Measurements from ENCODE around the gene MOCS3. TPM values are rescaled to one million over a fixed set of nuclear protein-coding genes. Genes with fewer than 3 reads are reported as not detected.

Gene MOCS3
- total and polyA plus RNA-seq, 7 donors = 1.2 to 3.9 (median 3.6) TPM

- 79 to 84% methylated on average over 9 of the region's 9 CpGs for WGBS, 2 donors
- no peaks in the 10 kb centered on the region for H3K36me3 ChIP-seq
- no peak overlapping the region for H3K4me3 ChIP-seq
- intact Hi-C loops (cut with DNase I) = no loop called here
- no peak overlapping the region for H3K27ac ChIP-seq
- H3K9me3 ChIP-seq = no peaks in the 10 kb centered on the region
- DNase-seq = no peak
- H3K27me3 ChIP-seq = no peaks in the 10 kb centered on the region
- no peaks in the 10 kb centered on the region for H3K4me1 ChIP-seq
- TF ChIP-seq POLR2A (IDR thresholded peaks at IDR 0.05) (no peak), POLR2AphosphoS5 (IDR thresholded peaks at IDR 0.05) (no peak), CTCF (IDR thresholded peaks at IDR 0.05) (no peak), EP300 (IDR thresholded peaks at IDR 0.05) (no peak)
Measured at GRCh38 chr20:50968289-50968688, 9.7 kb downstream of the MOCS3 start.

GRCh38 chr20:50969435-50969834 lies 10.8 kb downstream of the MOCS3 start:
- no peak for TF ChIP-seq CTCF (IDR thresholded peaks at IDR 0.05)
- TF ChIP-seq POLR2AphosphoS5 (IDR thresholded peaks at IDR 0.05) = no peak
- no peak for TF ChIP-seq POLR2A (IDR thresholded peaks at IDR 0.05)
- TF ChIP-seq EP300 (IDR thresholded peaks at IDR 0.05) = no peak
- H3K27ac ChIP-seq = no peak overlapping the region
- H3K4me3 ChIP-seq = no peak overlapping the region
- no peak for DNase-seq
- H3K4me1 ChIP-seq = no peaks in the 10 kb centered on the region
- H3K36me3 ChIP-seq = no peaks in the 10 kb centered on the region
- intact Hi-C loops (cut with DNase I) = no loop called here
- H3K9me3 ChIP-seq = no peaks in the 10 kb centered on the region
- 85% methylated on average over 5 of the region's 5 CpGs for WGBS, 2 donors
- H3K27me3 ChIP-seq = no peaks in the 10 kb centered on the region

- intact Hi-C loops (cut with DNase I) = no loop called here
- Histone ChIP-seq H3K36me3 (no peaks in the 10 kb centered on the region), H3K27ac (no peak overlapping the region), H3K27me3 (no peaks in the 10 kb centered on the region), H3K4me1 (no peaks in the 10 kb centered on the region), H3K4me3 (no peak overlapping the region), H3K9me3 (no peaks in the 10 kb centered on the region)
- TF ChIP-seq POLR2A (IDR thresholded peaks at IDR 0.05) (no peak), POLR2AphosphoS5 (IDR thresholded peaks at IDR 0.05) (no peak), CTCF (IDR thresholded peaks at IDR 0.05) (no peak), EP300 (IDR thresholded peaks at IDR 0.05) (no peak)
- DNase-seq = no peak
- 80 to 84% methylated on average over 8 of the region's 8 CpGs for WGBS, 2 donors
Measured at GRCh38 chr20:50969912-50970311, 11.3 kb downstream of the MOCS3 start.

GRCh38 chr20:50975701-50976330 lies 17.2 kb downstream of the MOCS3 start:
- Histone ChIP-seq H3K4me3 (no peak overlapping the region), H3K4me1 (peaks cover 0 to under 1% (median 0%) of the 10 kb centered on the region in 4 donors), H3K27ac (no peak overlapping the region), H3K27me3 (peaks cover 0 to 14% (median 4%) of the 10 kb centered on the region in 3 donors), H3K9me3 (no peaks in the 10 kb centered on the region), H3K36me3 (no peaks in the 10 kb centered on the region)
- WGBS, 2 donors = 92 to 93% methylated on average over 10 of the region's 10 CpGs
- intact Hi-C loops (cut with DNase I) = no loop called here
- TF ChIP-seq EP300 (IDR thresholded peaks at IDR 0.05) (no peak), POLR2A (IDR thresholded peaks at IDR 0.05) (no peak), POLR2AphosphoS5 (IDR thresholded peaks at IDR 0.05) (no peak), CTCF (IDR thresholded peaks at IDR 0.05) (no peak)
- DNase-seq = no peak

Data from sigmoid colon (tissue), 7 donors.